Mammary epithelial cell (primary cell): Measurements from ENCODE around the gene YIF1B.

ENCODE experiments used
- CTCF ChIP-seq, 2 donors: IDR thresholded peaks in 1 of 2; conservative IDR thresholded peaks in 1 of 2; 2 replicates each; pipeline ENCODE4 v1.5.1; 2011 to 2012; ENCODE audit warnings: inconsistent platforms in 2 of 2, low read length in 2 of 2, mild to moderate bottlenecking in 2 of 2, control low read depth in 1 of 2, low read depth in 1 of 2; ENCODE audit not compliant: insufficient read depth in 1 of 2; ENCODE audit errors: extremely low read depth in 1 of 2
- EZH2 ChIP-seq: IDR thresholded peaks from 2 replicates; pipeline ENCODE4 v1.6.1; 2012; ENCODE audit warnings: low read length, inconsistent platforms, borderline replicate concordance

- no peak for TF ChIP-seq CTCF (conservative IDR thresholded peaks at IDR 0.05 in 1 of 2, IDR thresholded peaks at IDR 0.05 in 1 of 2; ENCODE audit: extremely low read depth in 1 of 2, insufficient read depth in 1 of 2, low read depth in 1 of 2, low read length in 2 of 2)
- no peak for TF ChIP-seq EZH2
Observed at GRCh38 chr19:38264486-38265212, 51.1 kb downstream of the YIF1B start, which contains the start of gene SPINT2.
